ENCODE data around the gene FBLN1.
"Not testable (repeated sequence)": the region's sequence is repeated elsewhere in the genome, so short reads cannot be mapped to it uniquely, and the experiment has no call there.

The FBLN1 gene

DNA sequence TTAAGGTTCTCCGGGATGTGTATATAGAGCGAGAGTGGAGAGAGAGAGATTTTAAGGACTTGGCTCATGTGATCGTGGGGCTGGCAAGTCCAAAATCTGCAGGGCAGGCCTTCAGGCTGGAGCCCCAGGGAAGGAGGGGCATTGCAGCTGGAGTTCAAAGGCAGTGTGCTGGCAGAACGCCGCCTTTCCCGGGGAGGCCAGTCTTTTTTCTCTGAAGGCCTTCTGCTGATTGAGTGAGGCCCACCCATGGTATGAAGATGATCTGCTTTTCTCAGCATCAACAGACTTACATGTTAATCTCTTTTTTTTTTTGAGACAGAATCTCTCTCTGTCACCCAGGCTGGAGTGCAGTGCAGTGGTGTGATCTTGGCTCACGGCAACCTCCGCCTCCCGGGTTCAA lies 25.4 kb downstream of the FBLN1 start:
- DNase-seq (ENCODE audit: low read depth): no peak

- no peak for DNase-seq (ENCODE audit: low read depth)
Observed at GRCh38 chr22:45529105-45529504, 26.4 kb downstream of the FBLN1 start.

DNA sequence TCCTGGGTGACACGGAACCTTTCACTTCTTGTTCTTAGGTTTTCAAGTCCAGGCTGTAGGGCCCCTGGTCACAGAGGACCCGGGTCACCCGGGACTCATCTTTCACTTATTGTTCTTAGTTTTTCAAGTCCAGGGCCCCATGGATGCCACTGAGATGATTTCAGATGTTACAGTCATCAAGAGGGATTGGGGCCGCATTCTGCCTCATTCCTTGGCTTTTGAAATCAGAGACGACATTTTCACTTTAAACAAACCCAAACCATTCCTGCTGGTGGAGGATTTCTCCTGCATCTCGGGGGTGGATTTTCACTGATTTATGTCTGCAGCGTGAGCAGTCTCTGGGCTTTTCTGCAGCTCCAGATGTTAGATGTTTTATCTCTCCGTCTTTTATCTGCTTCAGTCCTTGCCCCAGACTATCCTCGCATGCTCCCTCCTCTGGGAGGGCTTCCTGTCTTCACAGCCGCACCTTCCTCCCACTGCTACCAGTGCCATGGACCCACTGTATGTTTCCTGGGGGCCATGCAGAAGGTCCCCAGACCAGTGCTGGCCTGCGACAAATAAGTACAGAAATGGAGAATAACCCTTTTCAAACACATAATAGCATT lies 27.4 kb downstream of the FBLN1 start:
- no peak for DNase-seq (ENCODE audit: low read depth)

DNA sequence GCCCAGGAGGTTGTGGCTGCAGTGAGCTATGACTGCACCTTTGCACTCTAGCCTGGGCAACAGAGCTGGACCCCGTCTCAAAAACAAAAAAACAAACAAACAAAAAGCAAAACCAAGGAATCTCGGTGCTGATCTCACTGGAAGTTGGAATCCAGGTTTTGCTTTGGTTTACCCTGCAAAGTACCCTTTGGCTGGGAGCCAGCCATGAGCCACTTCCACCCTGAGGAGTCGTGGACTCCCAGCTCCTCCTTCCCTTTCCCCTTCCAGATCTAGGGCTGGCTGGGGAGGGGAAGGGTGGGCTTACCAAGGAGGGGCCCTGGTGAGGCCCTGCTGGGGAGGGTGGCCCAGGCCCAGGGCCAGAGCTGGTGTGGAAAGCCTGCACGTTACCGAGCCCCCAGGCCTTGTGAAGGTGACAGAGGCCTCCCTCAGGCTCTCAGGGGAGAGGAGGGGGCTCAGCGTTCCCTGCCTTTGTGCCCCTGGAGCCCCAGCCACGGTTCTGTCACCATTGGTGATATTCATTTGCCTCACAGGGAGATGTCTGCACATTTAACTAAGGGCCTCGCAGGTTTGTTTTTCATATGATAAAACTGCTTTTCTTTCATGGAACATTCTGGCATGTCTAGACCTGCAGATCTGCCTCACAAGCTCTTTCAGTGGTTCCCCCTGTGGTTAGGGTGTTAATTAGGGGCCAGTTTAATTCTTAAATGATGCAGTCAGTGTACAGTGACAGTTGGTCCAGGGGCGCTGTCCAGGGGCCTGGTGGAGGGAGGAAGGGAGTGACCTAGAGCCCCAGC lies 29.0 kb downstream of the FBLN1 start:
- no peak for DNase-seq (ENCODE audit: low read depth)

DNA sequence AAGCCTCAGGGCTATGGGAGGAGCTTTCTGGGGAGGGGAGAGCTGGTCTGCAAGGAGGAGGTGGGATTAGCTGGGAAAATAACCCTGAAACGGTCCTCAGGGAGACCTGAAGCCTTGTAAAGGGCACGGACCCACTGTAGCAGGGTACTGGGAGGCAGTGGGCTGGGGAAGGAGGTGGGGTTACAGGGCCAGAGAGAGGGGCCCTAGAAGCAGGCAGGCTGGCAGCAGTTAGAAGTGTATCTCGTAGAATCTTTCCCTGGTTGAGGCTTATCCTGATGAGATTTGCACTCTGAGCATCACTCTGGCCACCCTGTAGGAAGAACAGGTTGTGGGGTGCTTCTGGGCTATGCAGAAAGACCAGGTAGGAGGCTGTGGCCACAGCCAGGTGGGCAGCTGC lies 29.6 kb downstream of the FBLN1 start:
- DNase-seq (ENCODE audit: low read depth): no peak

DNA sequence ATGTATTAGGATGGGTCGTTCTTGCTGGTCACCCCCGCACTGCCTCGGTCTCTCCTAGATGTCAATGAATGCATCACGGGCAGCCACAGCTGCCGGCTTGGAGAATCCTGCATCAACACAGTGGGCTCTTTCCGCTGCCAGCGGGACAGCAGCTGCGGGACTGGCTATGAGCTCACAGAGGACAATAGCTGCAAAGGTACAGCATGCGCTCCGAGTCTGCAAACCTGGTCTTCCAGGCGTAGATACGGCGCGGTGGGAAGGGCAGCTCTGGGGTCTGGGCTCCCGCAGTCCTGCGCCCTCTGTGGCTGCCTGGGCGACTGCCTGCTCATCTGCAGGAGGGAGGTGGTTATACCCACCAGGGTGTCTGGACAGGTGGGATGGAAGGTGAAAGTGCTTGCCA lies 31.0 kb downstream of the FBLN1 start:
- no peak for DNase-seq (ENCODE audit: low read depth)

DNA sequence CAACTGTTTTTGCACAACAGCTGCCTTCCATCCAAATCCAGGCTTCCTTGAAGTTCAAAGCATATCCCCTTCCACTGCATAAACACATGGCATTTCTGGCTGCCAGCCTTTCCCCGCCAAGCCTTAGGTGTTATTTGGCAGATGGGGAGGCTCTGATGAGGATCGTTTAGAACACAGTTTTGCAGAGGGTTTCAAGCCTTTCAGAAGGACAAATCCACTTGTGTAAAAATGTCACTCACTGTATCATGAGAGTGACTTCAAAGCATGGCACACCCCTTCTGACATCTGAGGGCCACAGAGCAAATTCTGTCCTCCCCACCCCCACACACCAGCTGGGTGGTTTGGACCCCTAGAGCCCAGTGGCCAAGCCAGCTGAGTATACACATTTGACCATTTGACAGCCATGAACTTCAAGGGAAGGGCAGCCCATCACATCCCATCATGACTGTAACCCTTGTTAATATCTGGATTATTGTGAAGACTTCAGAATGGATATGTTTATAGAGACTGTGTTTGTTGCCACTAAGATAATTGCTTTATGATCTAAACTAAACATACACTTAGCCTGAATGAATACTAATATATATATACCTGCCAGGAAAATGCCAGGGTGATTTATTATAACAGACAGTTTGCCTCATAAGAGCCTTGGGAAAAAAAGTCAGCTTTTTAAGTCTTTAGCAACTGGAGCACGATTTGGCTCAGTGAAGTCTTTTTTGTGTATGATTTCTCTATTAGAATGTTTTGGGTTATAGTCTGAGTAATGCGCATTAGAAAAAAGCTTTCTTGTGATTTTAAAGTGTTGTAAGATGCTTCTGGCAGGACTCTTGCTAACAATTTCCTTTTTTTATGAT lies 31.9 kb downstream of the FBLN1 start:
- no peak for DNase-seq (ENCODE audit: low read depth)

DNA sequence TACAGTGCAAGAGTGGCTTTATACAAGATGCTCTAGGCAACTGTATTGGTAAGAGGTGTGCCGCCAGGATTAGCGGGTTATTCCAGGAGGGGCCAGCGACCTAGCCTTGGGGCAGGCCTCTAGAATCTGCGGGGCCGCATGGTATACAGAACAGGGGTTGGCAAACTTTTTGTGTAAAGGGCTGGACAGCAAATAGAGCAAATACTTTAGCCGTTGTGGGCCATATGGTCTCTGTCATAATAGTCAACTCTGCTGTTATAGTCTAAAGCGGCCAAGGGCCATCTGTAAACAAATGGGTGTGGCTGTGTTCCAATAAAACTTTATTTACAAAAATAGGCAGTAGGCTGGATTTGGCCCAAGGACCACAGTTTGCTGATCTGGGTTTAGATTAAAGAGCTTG lies 32.6 kb downstream of the FBLN1 start:
- no peak for DNase-seq (ENCODE audit: low read depth)

DNA sequence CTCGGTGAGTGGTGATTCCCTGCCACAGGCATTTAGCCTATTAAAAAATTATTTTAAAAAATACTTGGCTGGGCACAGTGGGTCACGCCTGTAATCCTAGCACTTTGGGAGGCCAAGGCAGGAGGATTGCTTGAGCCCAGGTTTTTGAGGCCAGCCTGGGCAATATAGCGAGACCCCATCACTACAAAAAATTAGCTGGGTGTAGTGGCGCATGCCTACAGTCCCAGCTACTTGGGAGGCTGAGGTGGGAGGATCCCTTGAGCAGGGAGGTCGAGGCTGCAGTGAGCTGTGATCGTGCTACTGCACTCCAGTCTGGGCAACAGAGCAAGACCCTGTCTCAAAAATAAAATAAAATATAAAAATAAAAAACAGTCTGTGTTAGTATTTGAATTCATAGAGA lies 33.2 kb downstream of the FBLN1 start:
- not testable (repeated sequence) for DNase-seq (ENCODE audit: low read depth)

- DNase-seq (ENCODE audit: low read depth): peak; percentile 80
Observed at GRCh38 chr22:45537734-45538181, 35.1 kb downstream of the FBLN1 start.

DNA sequence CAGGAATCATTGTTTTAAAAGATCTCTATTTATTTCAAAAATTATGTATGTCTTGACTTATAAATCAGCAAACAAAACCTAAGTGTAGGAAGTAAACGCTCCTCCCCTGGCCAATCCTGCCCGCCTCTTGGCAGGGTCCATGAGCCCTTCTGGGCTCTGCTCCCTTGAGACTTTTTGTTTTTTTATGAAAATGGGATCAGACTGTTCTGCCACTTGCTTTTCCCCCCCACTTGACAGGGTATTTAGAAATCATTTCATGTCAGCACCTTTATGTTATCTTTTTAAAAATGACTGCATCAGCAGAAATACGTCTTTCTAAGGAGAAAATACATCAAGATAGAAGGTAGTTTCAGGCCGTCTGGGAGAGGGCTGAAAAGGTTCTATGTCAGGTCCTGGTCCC lies 35.6 kb downstream of the FBLN1 start:
- no peak for DNase-seq (ENCODE audit: low read depth)

DNA sequence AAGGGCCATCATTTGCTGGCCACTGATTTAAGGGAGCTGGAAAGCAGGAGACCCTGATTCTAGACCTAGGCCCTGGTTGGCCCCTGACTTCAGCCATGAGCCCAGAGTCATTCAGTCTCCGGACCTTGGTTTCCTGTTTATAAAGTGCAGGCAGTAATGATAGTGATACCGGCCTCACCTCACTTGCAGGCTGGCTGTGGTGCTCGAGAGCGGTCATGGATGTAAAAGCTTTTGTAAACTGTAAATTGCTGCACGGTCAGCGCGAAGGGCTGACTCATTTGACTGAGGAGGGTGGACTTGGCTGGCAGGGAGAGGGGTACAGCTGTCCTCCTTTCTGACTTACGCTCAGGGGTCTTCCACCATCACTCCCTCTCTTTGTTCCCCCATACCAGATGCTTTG lies 37.4 kb downstream of the FBLN1 start:
- no peak for DNase-seq (ENCODE audit: low read depth)

GRCh38 chr22:45541382-45541979 lies 38.8 kb downstream of the FBLN1 start:
- no peak for DNase-seq (ENCODE audit: low read depth)

- no peak for DNase-seq (ENCODE audit: low read depth)
Observed at GRCh38 chr22:45542001-45542520, 39.4 kb downstream of the FBLN1 start.

DNA sequence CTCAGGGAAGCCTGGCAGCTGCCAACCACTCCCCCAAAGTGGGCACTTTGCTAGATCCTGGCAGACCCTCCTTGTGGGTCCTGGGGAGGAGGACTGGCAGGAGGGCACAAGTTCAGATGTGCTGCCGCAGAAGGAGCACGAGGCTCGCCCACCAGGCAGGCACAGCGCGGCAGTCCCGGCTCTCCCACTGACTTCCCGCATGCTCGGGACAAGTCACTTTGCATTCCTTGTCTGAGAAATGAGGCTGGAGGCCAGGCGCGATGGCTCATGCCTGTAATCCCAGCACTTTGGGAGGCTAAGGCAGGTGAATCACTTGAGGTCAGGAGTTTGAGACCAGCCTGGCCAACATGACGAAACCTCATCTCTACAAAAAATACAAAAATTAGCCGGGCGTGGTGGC lies 40.1 kb downstream of the FBLN1 start:
- not testable (repeated sequence) for DNase-seq (ENCODE audit: low read depth)

DNA sequence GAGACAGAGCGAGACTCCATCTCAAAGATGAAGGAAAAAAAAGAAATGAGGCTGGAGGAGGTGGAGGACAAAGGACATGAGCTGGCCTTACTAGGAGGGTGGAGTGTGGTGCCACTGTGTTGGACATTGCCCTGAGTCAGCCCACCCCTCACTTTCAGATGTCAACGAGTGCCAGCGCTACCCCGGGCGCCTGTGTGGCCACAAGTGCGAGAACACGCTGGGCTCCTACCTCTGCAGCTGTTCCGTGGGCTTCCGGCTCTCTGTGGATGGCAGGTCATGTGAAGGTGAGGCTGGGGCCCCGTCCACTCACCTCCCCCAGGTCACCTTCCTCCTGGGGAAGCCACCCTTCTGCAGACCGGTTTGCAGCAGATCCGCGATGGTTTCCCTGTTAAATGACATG lies 40.6 kb downstream of the FBLN1 start:
- no peak for DNase-seq (ENCODE audit: low read depth)

DNA sequence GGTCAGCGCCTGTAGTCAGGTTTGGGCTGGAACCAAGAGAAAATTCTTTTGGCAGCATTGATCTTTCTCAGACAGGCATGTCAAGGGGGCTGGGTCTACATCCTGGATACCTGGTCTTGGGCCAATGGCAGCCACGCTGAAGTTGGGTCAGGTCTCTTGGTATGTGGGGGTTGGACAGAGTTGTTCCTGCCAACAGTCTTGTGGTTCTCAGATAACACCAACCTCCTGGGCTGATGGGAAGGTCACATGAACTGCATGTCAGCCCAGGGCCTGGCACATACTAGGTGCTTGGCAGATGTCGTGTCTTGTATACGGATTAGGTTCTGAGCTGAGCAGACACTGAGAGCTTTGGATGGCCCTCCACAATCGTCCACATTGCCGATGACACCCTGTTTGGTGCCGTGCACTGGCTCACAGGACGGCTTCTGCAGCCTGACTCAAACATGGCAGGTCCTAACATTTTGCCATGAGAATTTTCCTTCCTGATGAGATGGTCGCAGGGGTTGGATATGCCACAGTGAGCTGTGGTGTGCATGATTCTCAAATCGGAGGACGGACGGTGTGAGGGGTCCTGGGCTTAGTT lies 42.0 kb downstream of the FBLN1 start:
- no peak for DNase-seq (ENCODE audit: low read depth)

DNA sequence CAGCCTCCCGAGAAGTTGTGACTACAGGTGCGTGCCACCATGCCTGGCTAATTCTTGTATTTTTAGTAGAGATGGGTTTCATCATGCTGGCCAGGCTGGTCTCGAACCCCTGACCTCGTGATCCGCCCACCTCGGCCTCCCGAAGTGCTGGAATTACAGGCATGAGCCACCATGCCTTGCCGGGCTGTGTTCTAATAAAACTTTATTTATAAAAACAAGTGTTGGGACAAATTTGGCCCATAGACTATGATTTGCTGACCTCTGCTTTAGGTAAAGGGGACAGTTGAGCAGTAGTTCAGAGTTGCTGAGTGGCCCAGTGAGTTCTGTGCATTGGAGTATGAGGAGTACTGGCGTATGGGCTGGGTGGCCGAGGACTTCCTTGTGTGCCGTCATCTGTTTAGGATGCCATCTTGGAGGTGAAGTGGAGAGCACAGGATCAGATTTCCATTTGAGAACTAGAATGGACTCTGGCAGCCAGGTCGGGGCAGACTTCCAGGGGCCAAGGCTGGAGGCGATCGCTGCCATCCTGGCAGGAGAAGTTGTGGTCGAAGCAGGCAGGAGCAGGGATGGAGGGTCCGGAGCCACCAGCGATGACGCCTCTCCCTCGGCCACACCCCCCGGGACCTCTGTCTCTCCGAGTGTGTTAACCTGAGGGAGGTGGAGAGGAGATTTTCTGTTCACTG lies 43.8 kb downstream of the FBLN1 start:
- DNase-seq (ENCODE audit: low read depth): no peak

DNA sequence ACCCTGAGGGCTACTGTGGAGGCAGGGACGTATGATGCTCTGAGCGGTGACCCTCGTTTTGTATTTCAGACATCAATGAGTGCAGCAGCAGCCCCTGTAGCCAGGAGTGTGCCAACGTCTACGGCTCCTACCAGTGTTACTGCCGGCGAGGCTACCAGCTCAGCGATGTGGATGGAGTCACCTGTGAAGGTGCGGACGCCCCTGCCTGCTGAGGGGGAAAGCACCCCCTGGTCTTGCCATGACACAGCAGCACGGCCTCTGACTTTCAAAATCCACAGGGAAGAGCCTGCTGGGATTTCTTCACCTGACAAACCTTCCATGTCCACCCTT lies 44.3 kb downstream of the FBLN1 start:
- no peak for DNase-seq (ENCODE audit: low read depth)

DNA sequence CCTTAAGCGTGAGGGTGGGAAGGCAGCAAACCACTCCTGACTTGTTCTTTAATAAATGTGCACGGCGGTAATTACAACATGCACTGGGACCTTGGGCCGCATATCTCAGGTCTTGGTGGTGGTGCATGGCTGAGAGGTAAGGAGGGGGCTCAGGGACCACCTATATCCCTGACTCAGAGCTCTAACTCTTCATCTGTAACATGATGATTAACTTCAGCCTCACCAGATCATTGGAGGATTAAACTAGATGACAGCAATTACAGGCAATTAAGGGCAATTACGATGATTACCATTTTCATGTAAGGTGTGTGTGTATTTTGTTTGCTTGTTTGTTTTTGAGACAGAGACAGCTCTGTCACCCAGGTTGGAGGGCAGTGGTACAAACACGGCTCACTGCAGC lies 45.0 kb downstream of the FBLN1 start:
- no peak for DNase-seq (ENCODE audit: low read depth)

GRCh38 chr22:45548247-45548840 lies 45.7 kb downstream of the FBLN1 start:
- no peak for DNase-seq (ENCODE audit: low read depth)

All from non-pigmented ciliary epithelial cell (primary cell).